Hematopoietic multipotent progenitor cell treated with erythropoietin and hydrocortisone succinate and interleukin-3 and kit ligand, for 4 days (in vitro differentiated cells): Measurements from ENCODE around the gene RINL.
A peak's percentile ranks its signal among the peaks of the same experiment; 100 is the strongest.

ENCODE experiments used
- DNase-seq: peaks from one replicate; pipeline ENCODE4 v3.0.0-alpha.2; 2015

Gene RINL, protein sequence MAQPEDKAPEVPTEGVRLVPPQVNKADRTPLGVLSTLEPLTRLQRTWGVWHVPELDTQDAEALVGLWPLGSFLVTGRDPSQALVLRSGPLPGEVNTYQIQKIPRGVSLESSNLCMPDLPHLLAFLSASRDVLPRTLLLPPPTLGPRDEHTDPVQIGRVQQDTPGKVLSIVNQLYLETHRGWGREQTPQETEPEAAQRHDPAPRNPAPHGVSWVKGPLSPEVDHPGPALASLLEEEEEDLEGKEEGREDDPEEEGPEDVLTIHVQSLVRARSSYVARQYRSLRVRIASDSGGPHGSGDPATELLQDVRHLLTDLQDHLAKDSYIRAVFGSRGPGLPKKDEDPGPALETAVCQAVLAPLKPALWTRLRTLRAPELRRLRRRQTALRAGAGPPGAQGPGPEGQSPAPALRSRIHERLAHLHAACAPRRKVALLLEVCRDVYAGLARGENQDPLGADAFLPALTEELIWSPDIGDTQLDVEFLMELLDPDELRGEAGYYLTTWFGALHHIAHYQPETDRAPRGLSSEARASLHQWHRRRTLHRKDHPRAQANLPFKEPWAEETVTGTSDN

GRCh38 chr19:38877781-38878574, at the start of gene RINL:
Gene RINL, minus strand, starts transcription at chr19:38878275. Its CDS starts 1,533 bp downstream, at chr19:38876742.
- peak; percentile 81 for DNase-seq

GRCh38 chr19:38924388-38924787, 46.3 kb upstream of the RINL start:
- no peak for DNase-seq

DNA sequence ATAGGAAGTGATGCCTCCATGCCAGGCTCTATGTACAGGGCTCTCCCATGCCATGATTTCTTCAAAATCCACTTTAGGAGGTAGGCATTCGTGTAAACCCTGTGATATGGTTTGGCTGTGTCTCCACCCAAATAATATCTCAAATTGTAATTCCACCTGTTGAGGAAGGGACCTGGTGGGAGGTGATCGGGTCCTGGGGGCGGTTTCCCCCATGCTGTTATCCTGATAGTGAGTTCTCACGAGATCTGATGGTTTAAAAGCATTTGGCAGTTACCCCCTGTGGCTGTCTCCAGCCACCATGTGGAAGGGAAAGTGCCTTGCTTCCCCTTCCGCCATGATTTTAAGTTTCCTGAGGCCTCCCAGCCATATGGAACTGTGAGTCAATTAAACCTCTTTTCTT, 44.4 kb upstream of the RINL start:
- DNase-seq, result no peak

DNA sequence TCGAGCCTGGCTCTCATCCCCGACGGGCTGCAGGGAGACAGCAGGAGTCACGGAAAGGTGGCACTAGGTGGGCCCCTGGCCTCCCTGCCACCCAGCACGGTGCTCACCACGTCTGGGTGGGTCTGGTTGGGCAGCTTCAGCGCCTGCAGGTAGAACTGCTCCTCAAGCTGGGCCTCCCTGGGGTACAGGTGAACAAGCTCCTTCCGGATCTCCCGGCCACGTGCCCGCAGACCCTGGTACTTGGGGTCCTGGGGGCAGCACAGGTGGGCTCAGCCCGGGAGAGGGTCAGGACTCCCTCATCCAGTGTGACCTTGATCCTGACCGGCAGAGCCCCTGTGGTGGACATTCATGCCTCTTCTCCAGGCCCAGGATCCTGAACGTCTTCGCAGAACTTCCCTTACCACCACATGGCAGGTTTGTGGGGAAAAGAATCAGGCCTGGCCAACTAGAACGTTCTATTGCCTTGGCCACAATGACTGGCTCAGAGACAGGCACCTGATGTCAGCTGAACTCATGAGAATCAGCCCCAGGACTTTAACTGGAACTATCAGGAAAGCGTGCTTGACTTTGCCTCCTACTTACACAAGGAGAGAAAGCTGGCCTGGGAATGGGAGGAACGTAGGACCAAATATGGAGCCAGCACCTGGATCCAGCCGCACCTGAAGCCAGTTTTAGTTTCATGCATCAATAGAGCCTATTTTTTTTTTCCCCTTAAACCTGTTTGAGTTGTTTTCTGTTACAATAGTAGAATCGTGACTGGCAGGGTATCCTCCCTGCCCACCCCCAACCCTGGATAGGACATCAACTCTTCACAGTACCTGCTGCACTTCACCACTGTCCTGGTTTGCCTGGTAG, 43.6 kb upstream of the RINL start:
- DNase-seq, result no peak

GRCh38 chr19:38920602-38921419, 42.7 kb upstream of the RINL start:
- DNase-seq, result no peak

- DNase-seq, result no peak
Observed at GRCh38 chr19:38919837-38920601, 41.9 kb upstream of the RINL start.

DNA sequence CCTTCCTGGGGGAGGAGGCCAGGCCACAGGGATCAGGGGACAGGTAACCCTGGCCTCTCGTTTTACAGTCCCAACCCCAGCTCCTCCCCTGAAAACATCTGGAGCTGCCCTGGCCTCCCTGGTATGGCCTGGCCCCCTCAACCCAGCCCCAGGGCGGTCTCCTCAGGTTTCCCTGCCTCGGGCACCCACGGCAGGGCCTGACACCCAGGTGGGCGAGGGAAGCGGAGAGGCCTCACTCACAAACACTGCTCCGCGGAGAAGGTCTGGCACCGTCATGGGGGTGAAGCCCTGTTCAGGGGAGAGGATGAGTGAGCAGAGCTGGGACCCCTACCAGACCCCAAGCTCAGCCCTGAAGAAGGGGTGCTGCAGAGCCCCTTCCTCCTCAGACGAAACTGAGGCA, 40.5 kb upstream of the RINL start:
- DNase-seq, result no peak

DNA sequence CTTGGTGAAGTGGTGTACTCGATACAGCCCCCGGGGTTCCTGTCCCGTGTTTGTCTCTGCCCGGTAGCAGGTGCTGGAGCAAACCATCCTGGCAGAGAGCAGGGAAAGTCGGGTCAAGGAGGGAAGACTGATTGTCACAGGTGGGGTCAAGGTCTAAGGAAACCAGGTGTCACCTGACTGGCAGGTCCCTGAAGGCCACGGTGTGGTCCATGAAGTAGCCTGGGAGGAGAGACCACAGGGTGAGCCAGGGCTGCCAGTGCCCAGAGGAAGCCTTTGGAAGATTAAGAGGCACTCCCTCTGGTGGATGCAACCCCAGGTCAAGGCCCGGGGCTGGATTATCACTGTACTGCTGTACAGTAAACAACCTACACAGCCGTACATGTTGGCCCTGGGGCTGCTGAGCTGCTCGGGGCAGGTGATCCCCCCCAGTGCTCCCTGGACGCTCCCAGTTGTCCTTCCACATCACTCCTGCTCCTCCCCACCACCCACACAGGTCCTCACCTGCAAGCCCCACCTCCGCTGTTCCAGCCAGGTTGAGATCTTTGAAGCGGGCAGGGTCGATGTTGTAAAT, 39.9 kb upstream of the RINL start:
- DNase-seq, result peak; percentile 50

DNA sequence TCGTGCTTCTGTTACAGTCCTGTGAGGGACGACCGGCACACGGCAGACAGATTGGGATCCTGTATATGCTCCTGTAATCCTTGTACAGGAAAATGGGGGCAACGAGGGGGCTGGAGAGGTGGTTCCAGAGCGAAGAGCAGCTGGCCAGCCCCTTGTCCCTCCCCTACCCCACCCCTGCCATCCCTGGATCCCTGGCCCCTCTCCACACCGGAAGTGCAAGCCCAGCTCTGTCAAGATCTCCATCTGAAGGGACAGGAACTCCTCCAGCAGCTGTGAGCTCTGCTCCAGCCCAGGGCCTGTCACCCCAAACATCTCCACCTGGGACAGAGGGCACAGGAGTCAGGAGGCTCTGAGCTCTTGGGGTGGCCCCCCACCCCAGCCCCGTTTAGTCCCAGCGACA, 39.4 kb upstream of the RINL start:
- no peak for DNase-seq

DNA sequence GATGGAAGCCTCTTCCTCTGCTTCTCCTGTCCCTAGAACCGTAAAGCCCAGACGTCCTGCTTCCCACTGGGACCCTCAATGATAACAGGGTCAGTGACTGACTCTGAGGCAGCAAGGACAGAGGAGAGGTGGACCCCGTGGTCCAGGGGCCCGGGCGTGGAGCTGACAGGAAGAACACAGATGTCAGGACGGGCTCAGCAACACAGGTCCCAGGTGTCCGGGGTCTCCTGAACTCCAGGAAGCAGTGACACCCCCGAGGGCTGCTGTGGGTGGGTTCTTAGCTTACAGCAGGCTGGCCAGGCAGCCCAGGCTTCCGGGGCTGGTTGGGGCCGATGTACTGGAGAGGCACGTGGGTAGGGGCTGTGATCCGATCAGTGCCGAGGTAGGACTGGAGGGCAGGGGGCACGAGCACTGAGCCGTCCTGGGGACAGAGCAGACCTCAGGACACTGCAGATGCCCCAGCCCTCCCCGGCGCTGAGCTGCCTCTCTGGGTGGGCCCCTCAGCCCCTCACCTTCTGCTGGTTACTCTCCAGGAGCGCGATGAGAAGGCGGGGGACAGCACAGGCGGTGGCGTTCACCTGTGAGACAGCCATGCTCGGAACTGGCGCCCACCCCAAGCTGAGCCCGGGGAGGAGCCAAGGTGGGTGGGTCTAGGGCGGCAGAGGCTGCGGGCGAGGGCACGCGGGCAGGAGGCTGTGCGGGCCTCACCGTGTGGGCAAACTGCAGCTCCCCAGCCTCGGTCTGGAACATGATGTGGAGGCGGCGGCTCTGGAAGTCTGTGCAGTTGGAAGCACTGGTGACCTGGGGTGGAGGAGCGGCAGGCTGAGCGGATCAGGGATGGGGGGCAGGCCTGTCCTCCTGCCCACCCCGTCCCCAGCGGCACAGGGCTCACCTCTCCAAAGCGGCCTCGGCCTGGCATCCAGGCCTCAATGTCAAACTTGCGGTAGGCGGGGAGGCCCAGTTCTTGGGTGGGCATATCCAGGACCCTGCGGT, 37.5 kb upstream of the RINL start:
- DNase-seq, result no peak

GRCh38 chr19:38913958-38914357, 35.9 kb upstream of the RINL start:
- no peak for DNase-seq

GRCh38 chr19:38912600-38913514, 34.8 kb upstream of the RINL start:
- peak; percentile 72 for DNase-seq

DNA sequence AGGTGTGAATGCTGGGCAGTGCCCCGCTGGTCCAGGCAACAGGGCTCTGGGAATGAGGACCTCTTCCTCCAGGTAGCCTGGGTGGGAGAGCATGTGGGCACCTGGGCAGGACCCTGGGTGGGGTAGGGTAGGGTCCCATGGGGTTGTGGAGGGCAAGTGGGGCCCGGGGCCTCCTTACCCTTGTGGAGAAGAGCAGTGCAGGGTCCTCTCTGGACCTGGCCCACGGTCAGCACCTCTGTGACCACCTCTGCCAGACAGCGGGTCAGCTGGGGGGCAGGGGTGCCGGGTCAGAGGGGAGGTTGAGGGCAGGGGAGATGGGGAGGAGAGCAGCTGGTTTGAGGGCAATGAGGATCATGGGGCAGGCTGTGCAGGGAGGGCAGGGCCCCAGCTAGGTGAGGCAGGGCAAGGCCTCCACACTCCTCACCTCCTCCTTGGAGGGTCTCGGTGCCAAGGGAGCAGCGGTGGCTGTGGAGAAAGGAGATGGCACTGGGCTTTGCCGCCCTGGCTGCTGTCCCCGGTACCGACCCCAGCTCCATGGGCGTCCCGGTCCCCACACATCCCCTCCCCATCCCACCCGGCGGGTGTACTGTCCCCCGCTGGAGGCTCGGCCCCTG, 33.4 kb upstream of the RINL start:
- DNase-seq, result no peak

DNA sequence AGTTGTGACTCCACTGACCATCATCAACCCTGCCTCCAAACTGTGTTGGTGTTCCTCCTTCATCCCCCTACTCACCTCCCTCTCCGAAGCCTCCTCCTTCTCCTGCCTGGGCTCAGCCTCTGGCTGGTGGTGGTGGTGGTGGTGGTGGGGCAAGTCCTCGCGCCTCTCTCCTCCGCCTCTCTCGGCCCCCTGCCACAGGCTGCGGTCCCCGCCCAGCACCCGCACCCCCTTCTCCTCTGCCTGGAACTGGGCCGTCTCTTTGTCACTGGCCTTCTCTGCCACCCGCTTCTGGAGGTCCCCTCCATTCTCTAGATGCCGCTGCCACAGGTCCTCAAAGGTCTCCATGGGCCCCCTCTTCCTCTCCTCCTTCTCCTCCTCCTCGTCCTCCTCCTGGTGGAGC, 32.4 kb upstream of the RINL start:
- DNase-seq, result no peak

DNA sequence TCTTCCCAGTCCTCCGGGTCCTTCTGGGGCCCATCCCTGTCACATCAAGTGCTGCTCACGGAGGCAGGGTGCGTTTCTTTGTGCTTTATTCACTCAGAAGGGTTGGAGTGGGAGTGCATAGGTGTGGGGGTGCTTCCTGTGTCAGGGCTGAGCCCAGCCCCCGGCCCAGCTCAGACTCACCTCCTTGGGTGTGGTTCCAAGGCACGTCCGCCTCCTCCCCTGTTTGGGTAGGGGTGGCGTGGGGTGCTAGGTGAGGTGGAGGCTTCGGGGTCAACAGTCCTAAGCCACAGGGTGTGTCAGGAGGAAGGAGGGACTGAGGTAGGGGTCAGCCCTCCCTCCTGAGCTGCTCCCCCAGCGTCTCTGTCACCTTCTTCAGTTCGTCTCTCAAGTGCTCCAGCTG, 30.8 kb upstream of the RINL start:
- DNase-seq, result no peak

DNA sequence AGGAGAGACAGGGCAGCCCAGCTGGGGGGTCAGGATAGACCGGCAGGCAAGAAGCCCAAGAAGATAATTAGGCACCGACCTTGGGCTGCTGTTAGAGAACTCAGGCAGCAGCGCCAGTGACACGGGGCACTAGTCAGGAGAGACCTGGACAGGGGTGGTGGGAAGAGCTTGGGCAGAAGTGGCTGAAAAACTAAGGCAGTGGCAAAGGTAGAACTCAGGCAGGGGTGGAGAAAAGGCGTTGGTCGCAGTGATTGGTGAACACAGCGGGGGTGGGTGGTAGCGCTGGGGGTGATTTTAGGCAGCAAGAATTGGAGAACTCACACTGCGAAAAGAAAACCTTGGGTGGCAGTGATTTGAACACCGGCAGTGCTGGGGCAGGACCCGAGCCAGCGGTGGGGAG, 29.6 kb upstream of the RINL start:
- DNase-seq, result no peak

GRCh38 chr19:38907227-38907626, 29.2 kb upstream of the RINL start:
- no peak for DNase-seq

GRCh38 chr19:38905620-38906019, 27.5 kb upstream of the RINL start:
- DNase-seq, result no peak
